Body of pancreas (tissue), 4 donors: ENCODE data around the gene ICE1.
"Not testable (repeated sequence)": the region's sequence is repeated elsewhere in the genome, so short reads cannot be mapped to it uniquely, and the experiment has no call there.

ENCODE experiments used
- POLR2A ChIP-seq, 3 donors: fragments of 450-650 bp; IDR thresholded peaks; one replicate each; pipeline ENCODE4 v1.6.1; 2016; ENCODE audit warnings: antibody characterized with exemption in 3 of 3, mild to moderate bottlenecking in 2 of 3
- TF ChIP-seq, protein P1 (sequence below), 7 experiments: fragments of 450-650 bp in 4 of 7; fragments of 200-600 bp in 3 of 7; sonication (generic) in 3 of 7; IDR thresholded peaks; one replicate each; pipeline ENCODE4 v1.5.1; 2016 to 2019; ENCODE audit warnings: antibody characterized with exemption in 7 of 7

DNA sequence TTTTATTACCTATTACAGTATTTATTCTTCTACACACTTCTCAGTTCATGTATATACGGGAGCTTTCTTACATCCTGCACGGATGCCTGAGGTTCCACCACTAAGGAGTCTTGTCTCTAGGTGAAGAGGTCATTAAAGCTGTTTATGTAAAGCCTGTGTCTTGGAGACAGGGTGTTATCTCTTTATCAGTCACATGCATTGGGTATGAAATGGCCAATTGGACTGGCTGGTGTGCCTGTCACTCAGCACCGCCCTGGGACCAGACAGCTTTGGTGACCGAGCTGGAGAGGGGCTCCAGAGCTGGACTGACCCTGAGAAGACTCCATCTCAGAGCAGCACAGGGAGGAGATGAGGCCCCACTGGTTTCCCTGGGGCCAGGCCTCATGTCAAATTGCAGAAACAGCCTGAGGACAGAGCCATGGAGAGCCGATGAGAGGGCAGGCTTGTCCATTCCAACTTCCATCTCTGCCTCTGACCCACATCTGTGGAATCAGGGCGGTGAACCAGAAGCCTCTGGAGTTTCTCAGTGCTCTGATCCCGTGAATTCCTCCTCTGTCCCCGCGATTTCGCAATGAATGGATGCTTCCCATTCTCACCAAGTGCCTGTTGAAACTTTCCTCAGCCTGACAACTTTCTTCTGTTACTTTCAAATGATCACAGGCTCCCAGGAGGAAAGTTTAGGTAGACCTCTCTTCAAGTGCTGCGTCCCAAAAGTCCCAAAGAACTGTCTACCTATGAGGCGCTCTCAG lies 32.2 kb upstream of the ICE1 start:
- TF ChIP-seq, protein P1, sequence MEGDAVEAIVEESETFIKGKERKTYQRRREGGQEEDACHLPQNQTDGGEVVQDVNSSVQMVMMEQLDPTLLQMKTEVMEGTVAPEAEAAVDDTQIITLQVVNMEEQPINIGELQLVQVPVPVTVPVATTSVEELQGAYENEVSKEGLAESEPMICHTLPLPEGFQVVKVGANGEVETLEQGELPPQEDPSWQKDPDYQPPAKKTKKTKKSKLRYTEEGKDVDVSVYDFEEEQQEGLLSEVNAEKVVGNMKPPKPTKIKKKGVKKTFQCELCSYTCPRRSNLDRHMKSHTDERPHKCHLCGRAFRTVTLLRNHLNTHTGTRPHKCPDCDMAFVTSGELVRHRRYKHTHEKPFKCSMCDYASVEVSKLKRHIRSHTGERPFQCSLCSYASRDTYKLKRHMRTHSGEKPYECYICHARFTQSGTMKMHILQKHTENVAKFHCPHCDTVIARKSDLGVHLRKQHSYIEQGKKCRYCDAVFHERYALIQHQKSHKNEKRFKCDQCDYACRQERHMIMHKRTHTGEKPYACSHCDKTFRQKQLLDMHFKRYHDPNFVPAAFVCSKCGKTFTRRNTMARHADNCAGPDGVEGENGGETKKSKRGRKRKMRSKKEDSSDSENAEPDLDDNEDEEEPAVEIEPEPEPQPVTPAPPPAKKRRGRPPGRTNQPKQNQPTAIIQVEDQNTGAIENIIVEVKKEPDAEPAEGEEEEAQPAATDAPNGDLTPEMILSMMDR (IDR thresholded peaks at IDR 0.05): not testable (repeated sequence)
- TF ChIP-seq POLR2A (IDR thresholded peaks at IDR 0.05): not testable (repeated sequence)
